Nephron progenitor cell (in vitro differentiated cells): ENCODE results near the gene RARA.

Source experiments
- DNase-seq: peaks from one replicate; pipeline ENCODE4 v3.0.0; 2021
- H3K27ac Mint-ChIP-seq: 2 replicates; pipeline ENCODE4 v1.8.0; 2021; ENCODE audit warnings: mild to moderate bottlenecking, moderate library complexity, mixed read lengths
- H3K27me3 Mint-ChIP-seq: 2 replicates; pipeline ENCODE4 v1.8.0; 2021; ENCODE audit warnings: mild to moderate bottlenecking, low read depth, mixed read lengths; ENCODE audit not compliant: poor library complexity
- H3K36me3 Mint-ChIP-seq: 2 replicates; pipeline ENCODE4 v1.8.0; 2021; ENCODE audit warnings: low read depth, mixed read lengths
- H3K4me1 Mint-ChIP-seq: 2 replicates; pipeline ENCODE4 v1.8.0; 2021; ENCODE audit warnings: mixed read lengths
- H3K4me3 Mint-ChIP-seq: 2 replicates; pipeline ENCODE4 v1.8.0; 2021; ENCODE audit warnings: mild to moderate bottlenecking, moderate library complexity, mixed read lengths
- H3K9me3 Mint-ChIP-seq: 2 replicates; pipeline ENCODE4 v1.8.0; 2021; ENCODE audit warnings: mild to moderate bottlenecking, moderate library complexity, mixed read lengths
- TF ChIP-seq, protein P1 (sequence below): fragments of 200-600 bp; sonication (generic); IDR thresholded peaks from 2 replicates; pipeline ENCODE4 v1.5.0; 2021; ENCODE audit warnings: antibody characterized with exemption

The RARA gene

DNA sequence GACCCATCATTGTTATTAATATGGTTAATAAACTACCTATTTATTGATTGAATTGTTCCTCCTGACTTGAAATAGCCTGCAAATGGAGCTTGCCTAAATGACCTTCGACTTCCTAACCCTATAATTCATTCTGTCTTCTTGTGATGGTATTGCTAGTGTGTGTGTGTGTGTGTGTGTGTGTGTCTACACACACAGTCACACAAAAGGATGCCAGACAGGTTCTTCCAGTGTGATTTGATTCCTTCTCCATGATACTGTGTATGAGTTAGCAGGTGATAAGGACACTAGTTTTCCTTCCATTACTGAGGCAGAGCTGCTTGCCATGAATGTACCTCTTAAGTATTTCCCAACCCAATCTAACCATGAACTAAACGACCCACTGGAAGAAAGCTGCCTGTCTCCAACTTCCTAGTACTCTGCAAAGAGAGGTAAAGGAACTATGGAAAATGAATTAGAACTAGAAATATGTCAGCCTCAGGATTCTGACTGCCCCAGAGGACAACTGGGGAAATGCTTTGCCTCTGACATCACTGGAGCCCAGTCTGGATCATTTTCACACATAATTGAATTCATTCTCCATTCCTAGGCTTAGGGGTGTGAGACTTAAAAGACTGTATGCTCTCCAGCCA lies 24.8 kb upstream of the RARA start:
- peaks cover 38% of the 10 kb centered on the region for H3K36me3 Mint-ChIP-seq
- no peak overlapping the region for H3K27ac Mint-ChIP-seq
- H3K27me3 Mint-ChIP-seq = no peaks in the 10 kb centered on the region
- DNase-seq = no peak
- peaks cover 16% of the 10 kb centered on the region for H3K4me1 Mint-ChIP-seq
- H3K9me3 Mint-ChIP-seq = peaks cover 3% of the 10 kb centered on the region
- H3K4me3 Mint-ChIP-seq = no peak overlapping the region
- TF ChIP-seq, protein P1, sequence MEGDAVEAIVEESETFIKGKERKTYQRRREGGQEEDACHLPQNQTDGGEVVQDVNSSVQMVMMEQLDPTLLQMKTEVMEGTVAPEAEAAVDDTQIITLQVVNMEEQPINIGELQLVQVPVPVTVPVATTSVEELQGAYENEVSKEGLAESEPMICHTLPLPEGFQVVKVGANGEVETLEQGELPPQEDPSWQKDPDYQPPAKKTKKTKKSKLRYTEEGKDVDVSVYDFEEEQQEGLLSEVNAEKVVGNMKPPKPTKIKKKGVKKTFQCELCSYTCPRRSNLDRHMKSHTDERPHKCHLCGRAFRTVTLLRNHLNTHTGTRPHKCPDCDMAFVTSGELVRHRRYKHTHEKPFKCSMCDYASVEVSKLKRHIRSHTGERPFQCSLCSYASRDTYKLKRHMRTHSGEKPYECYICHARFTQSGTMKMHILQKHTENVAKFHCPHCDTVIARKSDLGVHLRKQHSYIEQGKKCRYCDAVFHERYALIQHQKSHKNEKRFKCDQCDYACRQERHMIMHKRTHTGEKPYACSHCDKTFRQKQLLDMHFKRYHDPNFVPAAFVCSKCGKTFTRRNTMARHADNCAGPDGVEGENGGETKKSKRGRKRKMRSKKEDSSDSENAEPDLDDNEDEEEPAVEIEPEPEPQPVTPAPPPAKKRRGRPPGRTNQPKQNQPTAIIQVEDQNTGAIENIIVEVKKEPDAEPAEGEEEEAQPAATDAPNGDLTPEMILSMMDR = no peak

DNA sequence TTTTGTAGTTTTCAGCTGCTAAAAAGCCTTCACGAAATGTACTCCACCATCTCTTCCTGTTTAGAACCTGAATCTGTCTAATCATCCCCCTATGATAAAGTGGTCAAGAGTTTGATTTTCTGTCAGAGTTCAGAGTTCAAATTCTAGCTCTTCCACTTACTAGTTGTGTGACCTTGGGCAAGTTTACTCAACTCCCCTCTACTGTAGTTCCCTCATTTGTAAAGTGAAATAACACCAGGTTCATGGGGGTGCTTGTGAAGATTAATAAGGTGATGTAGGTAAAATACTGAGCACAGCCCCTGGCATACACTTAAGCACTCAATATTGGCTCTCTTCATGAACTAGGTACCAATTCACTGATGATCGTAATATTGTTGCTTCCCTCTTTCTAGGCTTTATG lies 22.5 kb upstream of the RARA start:
- peaks cover 27% of the 10 kb centered on the region for H3K4me1 Mint-ChIP-seq
- no peak for DNase-seq
- H3K27ac Mint-ChIP-seq = no peak overlapping the region
- TF ChIP-seq, protein P1 = no peak
- no peak overlapping the region for H3K4me3 Mint-ChIP-seq
- peaks cover 3% of the 10 kb centered on the region for H3K9me3 Mint-ChIP-seq
- H3K27me3 Mint-ChIP-seq = no peaks in the 10 kb centered on the region
- H3K36me3 Mint-ChIP-seq = peaks cover 41% of the 10 kb centered on the region

DNA sequence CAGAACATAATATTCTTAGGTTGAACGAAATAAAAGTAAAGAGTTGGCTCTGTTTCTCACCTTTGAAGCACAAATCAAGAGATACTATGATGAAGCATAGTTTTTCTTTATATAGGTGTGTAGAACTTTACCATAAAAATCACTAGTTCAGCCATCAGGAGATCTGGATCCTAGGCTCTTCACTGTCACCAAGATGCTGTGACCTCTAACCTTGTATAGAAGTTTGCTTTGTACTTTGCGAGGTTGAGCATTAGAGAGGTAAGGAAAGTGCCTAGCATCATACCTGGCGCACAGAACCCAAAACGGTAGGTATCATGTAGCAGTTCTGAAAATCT lies 21.9 kb upstream of the RARA start:
- TF ChIP-seq, protein P1 = no peak
- H3K36me3 Mint-ChIP-seq = peaks cover 39% of the 10 kb centered on the region
- H3K27me3 Mint-ChIP-seq = no peaks in the 10 kb centered on the region
- no peak overlapping the region for H3K27ac Mint-ChIP-seq
- peak overlapping the region; percentile 95 for H3K4me3 Mint-ChIP-seq
- H3K4me1 Mint-ChIP-seq = peaks cover 27% of the 10 kb centered on the region
- H3K9me3 Mint-ChIP-seq = peaks cover 3% of the 10 kb centered on the region
- DNase-seq = no peak

DNA sequence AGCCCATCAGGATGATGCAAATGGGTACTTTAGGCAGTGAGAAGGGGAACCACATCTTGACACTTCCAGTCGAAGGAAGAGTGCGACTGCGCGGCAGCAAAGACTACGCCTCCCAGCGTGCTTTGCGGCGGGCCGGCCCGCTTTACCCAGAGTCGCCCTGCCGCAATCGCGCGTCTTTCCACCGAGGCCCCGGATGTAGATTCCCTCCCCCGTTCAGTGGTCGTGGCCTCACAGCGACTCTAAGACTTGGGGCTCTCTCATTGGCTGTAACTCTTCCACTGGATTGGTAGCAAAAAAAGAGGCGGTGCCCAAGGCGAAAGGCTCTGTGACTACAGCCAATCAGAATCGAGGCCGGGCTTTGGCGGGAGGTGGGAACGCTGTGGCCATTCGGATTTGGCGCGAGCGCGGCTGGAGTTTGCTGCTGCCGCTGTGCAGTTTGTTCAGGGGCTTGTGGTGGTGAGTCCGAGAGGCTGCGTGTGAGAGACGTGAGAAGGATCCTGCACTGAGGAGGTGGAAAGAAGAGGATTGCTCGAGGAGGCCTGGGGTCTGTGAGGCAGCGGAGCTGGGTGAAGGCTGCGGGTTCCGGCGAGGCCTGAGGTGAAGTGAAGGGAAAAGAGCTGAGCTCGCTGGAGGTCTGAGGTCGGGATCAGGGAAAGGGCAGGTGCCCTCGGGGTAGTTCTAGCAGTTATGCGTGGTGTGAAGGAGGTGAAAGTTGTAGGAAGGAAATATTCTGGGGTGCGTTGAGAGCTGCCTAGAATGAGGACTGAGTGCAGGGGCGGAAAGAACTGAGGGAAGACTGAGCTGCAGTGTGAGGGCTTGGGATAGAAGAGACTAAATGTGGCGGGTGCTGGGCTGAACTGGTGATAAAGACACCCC lies 21.2 kb upstream of the RARA start, which contains the start of gene CDC6:
TSS of gene CDC6 (plus strand) at position 386 of the 876 bp plus-strand sequence. CDS start 1,542 bp downstream, outside the sequence.
- Mint-ChIP-seq H3K36me3 (peaks cover 33% of the 10 kb centered on the region), H3K9me3 (peaks cover 3% of the 10 kb centered on the region), H3K27me3 (no peaks in the 10 kb centered on the region), H3K4me1 (peaks cover 27% of the 10 kb centered on the region), H3K4me3 (peak within 1 kb of the TSS; percentile 95), H3K27ac (peak within 1 kb of the TSS; percentile 97)
- TF ChIP-seq, protein P1 = no peak
- peak; percentile 97 for DNase-seq

DNA sequence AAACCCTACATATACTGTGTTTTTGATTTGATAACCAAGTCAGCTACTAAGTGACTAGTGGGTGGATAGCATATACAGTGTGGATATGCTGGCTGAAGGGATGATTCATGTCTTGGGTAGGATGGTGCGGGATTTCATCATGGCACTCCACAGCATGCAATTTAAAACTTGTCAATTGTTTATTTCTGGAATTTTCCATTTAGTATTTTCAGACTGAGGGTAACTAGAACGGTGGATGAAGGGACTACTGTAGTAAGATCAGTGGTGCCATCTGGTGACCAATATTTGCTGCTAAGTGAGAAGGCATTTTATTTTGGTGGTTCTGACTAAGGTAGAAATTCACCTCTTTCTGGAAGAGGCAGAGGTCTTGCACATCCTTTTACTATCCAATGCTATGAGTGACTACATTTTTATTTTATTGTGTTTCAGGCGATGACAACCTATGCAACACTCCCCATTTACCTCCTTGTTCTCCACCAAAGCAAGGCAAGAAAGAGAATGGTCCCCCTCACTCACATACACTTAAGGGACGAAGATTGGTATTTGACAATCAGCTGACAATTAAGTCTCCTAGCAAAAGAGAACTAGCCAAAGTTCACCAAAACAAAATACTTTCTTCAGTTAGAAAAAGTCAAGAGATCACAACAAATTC lies 18.2 kb upstream of the RARA start:
- H3K36me3 Mint-ChIP-seq = peaks cover 45% of the 10 kb centered on the region
- H3K27ac Mint-ChIP-seq = no peak overlapping the region
- no peaks in the 10 kb centered on the region for H3K27me3 Mint-ChIP-seq
- H3K4me3 Mint-ChIP-seq = no peak overlapping the region
- DNase-seq = no peak
- H3K4me1 Mint-ChIP-seq = peaks cover 22% of the 10 kb centered on the region
- H3K9me3 Mint-ChIP-seq = peaks cover 3% of the 10 kb centered on the region
- TF ChIP-seq, protein P1 = peak; percentile 49
